SHP77 treated with DMSO at 0.1 percent for 48 hours (cell line): ENCODE results near the gene TACO1.
A peak's percentile ranks its signal among the peaks of the same experiment; 100 is the strongest.

ENCODE experiments used
- DNase-seq: peaks from one replicate; lab custom pipeline; 2025; lab: John Stamatoyannopoulos, UW

TACO1 gene

GRCh38 chr17:63601439-63602371 lies 1.0 kb downstream of the TACO1 start:
- no peak for DNase-seq

GRCh38 chr17:63609816-63610573 lies 9.3 kb downstream of the TACO1 start:
- DNase-seq = no peak

- no peak for DNase-seq
Observed at GRCh38 chr17:63610854-63611253, 10.2 kb downstream of the TACO1 start.

- DNase-seq = no peak
Observed at GRCh38 chr17:63611354-63611753, 10.7 kb downstream of the TACO1 start.

GRCh38 chr17:63613663-63614062 lies 13.0 kb downstream of the TACO1 start:
- DNase-seq = no peak

- DNase-seq = no peak
Observed at GRCh38 chr17:63621229-63621683, 20.6 kb downstream of the TACO1 start.

GRCh38 chr17:63621684-63622573 lies 21.2 kb downstream of the TACO1 start, which contains the start of gene MAP3K3:
Gene MAP3K3, plus strand, starts transcription at chr17:63622417. Its CDS starts 343 bp downstream, at chr17:63622760.
- DNase-seq = peak; percentile 99

GRCh38 chr17:63622574-63623390 lies 22.1 kb downstream of the TACO1 start:
- no peak for DNase-seq

GRCh38 chr17:63623786-63624530 lies 23.3 kb downstream of the TACO1 start:
- no peak for DNase-seq

- no peak for DNase-seq
Observed at GRCh38 chr17:63624531-63624880, 23.8 kb downstream of the TACO1 start.

GRCh38 chr17:63626551-63627180 lies 26.0 kb downstream of the TACO1 start:
- DNase-seq = no peak

- no peak for DNase-seq
Observed at GRCh38 chr17:63629627-63630026, 28.9 kb downstream of the TACO1 start.

GRCh38 chr17:63631062-63631461 lies 30.4 kb downstream of the TACO1 start:
- no peak for DNase-seq

- no peak for DNase-seq
Observed at GRCh38 chr17:63631626-63632025, 30.9 kb downstream of the TACO1 start.

- no peak for DNase-seq
Observed at GRCh38 chr17:63633742-63634141, 33.0 kb downstream of the TACO1 start.

GRCh38 chr17:63634163-63634562 lies 33.5 kb downstream of the TACO1 start:
- no peak for DNase-seq

GRCh38 chr17:63634816-63635215 lies 34.1 kb downstream of the TACO1 start:
- no peak for DNase-seq

GRCh38 chr17:63635290-63635689 lies 34.6 kb downstream of the TACO1 start:
- no peak for DNase-seq

GRCh38 chr17:63635787-63636186 lies 35.1 kb downstream of the TACO1 start:
- no peak for DNase-seq

- no peak for DNase-seq
Observed at GRCh38 chr17:63639125-63639524, 38.4 kb downstream of the TACO1 start.
